ENCODE data around the gene XYLT2. TPM values are rescaled to one million over a fixed set of nuclear protein-coding genes. Genes with fewer than 3 reads are reported as not detected.

XYLT2 gene
- total and polyA plus RNA-seq, 2 of the 13 experiments (the other 11 are each of a cell fraction or from before 2014, with no cell fraction given), result 17.0 to 22.1 TPM

- TF ChIP-seq, protein P1, sequence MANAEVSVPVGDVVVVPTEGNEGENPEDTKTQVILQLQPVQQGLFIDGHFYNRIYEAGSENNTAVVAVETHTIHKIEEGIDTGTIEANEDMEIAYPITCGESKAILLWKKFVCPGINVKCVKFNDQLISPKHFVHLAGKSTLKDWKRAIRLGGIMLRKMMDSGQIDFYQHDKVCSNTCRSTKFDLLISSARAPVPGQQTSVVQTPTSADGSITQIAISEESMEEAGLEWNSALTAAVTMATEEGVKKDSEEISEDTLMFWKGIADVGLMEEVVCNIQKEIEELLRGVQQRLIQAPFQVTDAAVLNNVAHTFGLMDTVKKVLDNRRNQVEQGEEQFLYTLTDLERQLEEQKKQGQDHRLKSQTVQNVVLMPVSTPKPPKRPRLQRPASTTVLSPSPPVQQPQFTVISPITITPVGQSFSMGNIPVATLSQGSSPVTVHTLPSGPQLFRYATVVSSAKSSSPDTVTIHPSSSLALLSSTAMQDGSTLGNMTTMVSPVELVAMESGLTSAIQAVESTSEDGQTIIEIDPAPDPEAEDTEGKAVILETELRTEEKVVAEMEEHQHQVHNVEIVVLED (CRISPR knock-in tag; IDR thresholded peaks at IDR 0.05; ENCODE audit: borderline replicate concordance), result no peak; the same call in 1 of the 2 replicates
- TF ChIP-seq PATZ1 (CRISPR knock-in tag; IDR thresholded peaks at IDR 0.05) (peak; percentile 21; the same call in 1 of the 2 replicates), ZSCAN25 (CRISPR knock-in tag; IDR thresholded peaks at IDR 0.05) (peak; percentile 75), NFIC (IDR thresholded peaks at IDR 0.05; ENCODE audit: low read length) (no peak), DZIP1 (CRISPR knock-in tag; IDR thresholded peaks at IDR 0.05) (no peak; the same call in 1 of the 2 replicates), ZBTB26 (CRISPR knock-in tag; IDR thresholded peaks at IDR 0.05; ENCODE audit: borderline replicate concordance) (peak; percentile 37; the same call in 1 of the 2 replicates), ZFYVE20 (CRISPR knock-in tag; IDR thresholded peaks at IDR 0.05; ENCODE audit: borderline replicate concordance, low read depth) (no peak), ISL2 (CRISPR knock-in tag; IDR thresholded peaks at IDR 0.05) (peak; percentile 76), ZNF441 (CRISPR knock-in tag; IDR thresholded peaks at IDR 0.05; ENCODE audit: borderline replicate concordance) (peak; percentile 32; the same call in 1 of the 2 replicates), ZNF407 (CRISPR knock-in tag; IDR thresholded peaks at IDR 0.05; ENCODE audit: not compliant biosample characterization) (no peak)
Measured at GRCh38 chr17:50345432-50346312, at the start of gene XYLT2 (continued).

All from HepG2 (cell line).